Thyroid gland (tissue), 4 donors: ENCODE data around the gene TASOR2. TPM values are rescaled to one million over a fixed set of nuclear protein-coding genes. Genes with fewer than 3 reads are reported as not detected.

Experiments used
- DNase-seq, 2 donors: peaks; one replicate each; pipeline ENCODE4 v3.0.0-alpha.2; 2019
- H3K27ac ChIP-seq, 3 donors: fragments of 200-600 bp; sonication (generic); 1 replicate in 2 of 3; 2 replicates in 1 of 3; pipeline ENCODE4 v1.5.1; 2016 to 2019; ENCODE audit warnings: mild to moderate bottlenecking in 1 of 3, moderate library complexity in 1 of 3
- H3K27me3 ChIP-seq: fragments of 200-600 bp; sonication (generic); one replicate; pipeline ENCODE4 v1.5.1; 2019
- H3K36me3 ChIP-seq, 2 donors: fragments of 200-600 bp; sonication (generic); one replicate each; pipeline ENCODE4 v1.5.1; 2016 to 2019
- H3K4me1 ChIP-seq, 2 donors: fragments of 200-600 bp; sonication (generic); one replicate each; pipeline ENCODE4 v1.5.1; 2017 to 2019
- H3K4me3 ChIP-seq, 3 donors: fragments of 200-600 bp; sonication (generic); replicated peaks in 1 of 3; 1 replicate in 2 of 3; 2 replicates in 1 of 3; pipeline ENCODE4 v1.5.1; 2016; ENCODE audit warnings: mild to moderate bottlenecking in 1 of 3
- H3K9me3 ChIP-seq: fragments of 200-600 bp; sonication (generic); one replicate; pipeline ENCODE4 v1.5.1; 2017
- POLR2A ChIP-seq, 2 donors: fragments of 450-650 bp; IDR thresholded peaks; one replicate each; pipeline ENCODE4 v1.6.1; 2017; ENCODE audit warnings: antibody characterized with exemption in 2 of 2, mild to moderate bottlenecking in 2 of 2, moderate library complexity in 1 of 2
- WGBS, 2 donors: methylation state at CpG; one replicate each; pipeline ENCODE4 v1.1.5; 2017; 5-methylcytosine and 5-hydroxymethylcytosine counted together
- intact Hi-C: fragments of 100-400 bp; cut with DNase I; formaldehyde crosslinking; loops from one replicate; pipeline ENCODE4 v1.15.1; 2023
- total RNA-seq, 4 donors: library from RNA; depleted of rRNA; stranded (reverse); fragments of >200 nt; gene quantifications; one replicate each; pipeline ENCODE4 v1.2.3, GENCODE V29; 2016
- TF ChIP-seq, protein P1 (sequence below), 6 experiments: fragments of 200-600 bp in 3 of 6; fragments of 450-650 bp in 3 of 6; sonication (generic) in 3 of 6; IDR thresholded peaks; one replicate each; pipeline ENCODE4 v1.5.1; 2016 to 2019; ENCODE audit warnings: antibody characterized with exemption in 6 of 6, mild to moderate bottlenecking in 2 of 6, inconsistent platforms in 1 of 6, moderate library complexity in 1 of 6

TASOR2 gene
- total RNA-seq, result 100 to 1,000 TPM in 1 of 4 donors, 10 to 100 TPM in 3; 73.2 to 132 (median 96.3) TPM

DNA sequence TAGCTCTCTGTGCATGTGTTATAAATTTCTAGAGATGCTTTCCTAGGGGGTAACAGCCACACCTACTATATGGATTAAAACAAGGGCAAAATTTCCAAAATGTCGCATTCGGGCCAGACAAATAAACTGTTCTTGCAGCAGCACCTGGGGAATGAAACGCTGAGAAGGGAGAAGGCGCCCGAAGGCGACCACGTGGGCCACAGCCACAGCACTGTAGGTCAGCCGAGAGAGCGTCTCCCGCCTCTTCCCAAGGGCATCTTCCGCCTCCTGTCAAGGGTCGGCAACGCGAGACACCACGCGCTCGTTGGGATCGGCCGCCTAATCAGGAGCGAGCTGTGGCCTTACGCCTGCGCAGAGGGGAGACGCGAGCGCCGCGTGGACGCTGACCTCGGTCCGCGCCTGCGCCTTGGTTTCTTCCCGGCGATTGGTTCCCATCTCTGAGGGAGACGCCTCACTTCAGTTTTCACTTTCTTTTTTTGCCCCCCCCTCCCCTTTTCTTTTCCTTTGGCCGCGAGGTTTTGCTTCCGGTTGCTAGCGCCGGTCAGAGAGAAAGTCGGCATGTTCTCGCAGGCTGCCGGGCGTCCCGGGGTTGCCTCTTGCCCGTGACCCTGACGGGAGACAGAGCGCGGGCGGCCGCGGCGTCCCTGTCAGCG lies at the start of gene TASOR2:
TASOR2 (plus strand) TSS at position 521 of the 653 bp plus-strand sequence. CDS start 35,805 bp downstream, outside the sequence.
- Histone ChIP-seq H3K27me3 (no peaks in the 10 kb centered on the region), H3K4me3 (peak within 1 kb of the TSS; percentile 76 to 98 (median 96)), H3K9me3 (no peaks in the 10 kb centered on the region), H3K27ac (peak within 1 kb of the TSS; percentile 50 to 86 (median 71)), H3K4me1 (peaks cover 4 to 14% of the 10 kb centered on the region in 2 donors), H3K36me3 (no peaks in the 10 kb centered on the region)
- intact Hi-C loops, result loop anchor here (10.0 kb wide), 1 partner anchor 130 kb away; the partner anchor contains the start of gene GDI2
- TF ChIP-seq, protein P1, sequence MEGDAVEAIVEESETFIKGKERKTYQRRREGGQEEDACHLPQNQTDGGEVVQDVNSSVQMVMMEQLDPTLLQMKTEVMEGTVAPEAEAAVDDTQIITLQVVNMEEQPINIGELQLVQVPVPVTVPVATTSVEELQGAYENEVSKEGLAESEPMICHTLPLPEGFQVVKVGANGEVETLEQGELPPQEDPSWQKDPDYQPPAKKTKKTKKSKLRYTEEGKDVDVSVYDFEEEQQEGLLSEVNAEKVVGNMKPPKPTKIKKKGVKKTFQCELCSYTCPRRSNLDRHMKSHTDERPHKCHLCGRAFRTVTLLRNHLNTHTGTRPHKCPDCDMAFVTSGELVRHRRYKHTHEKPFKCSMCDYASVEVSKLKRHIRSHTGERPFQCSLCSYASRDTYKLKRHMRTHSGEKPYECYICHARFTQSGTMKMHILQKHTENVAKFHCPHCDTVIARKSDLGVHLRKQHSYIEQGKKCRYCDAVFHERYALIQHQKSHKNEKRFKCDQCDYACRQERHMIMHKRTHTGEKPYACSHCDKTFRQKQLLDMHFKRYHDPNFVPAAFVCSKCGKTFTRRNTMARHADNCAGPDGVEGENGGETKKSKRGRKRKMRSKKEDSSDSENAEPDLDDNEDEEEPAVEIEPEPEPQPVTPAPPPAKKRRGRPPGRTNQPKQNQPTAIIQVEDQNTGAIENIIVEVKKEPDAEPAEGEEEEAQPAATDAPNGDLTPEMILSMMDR (IDR thresholded peaks at IDR 0.05), result no peak
- TF ChIP-seq POLR2A (IDR thresholded peaks at IDR 0.05), result peak in 1 of 2 donors; percentile 58
- WGBS, 2 donors, result 2% methylated on average over 19 to 48 of the region's 54 CpGs
- DNase-seq, result peak; percentile 98 to 99

GRCh38 chr10:5634918-5635317 lies 49.7 kb upstream of the TASOR2 start:
- peaks cover 0 to 10% of the 10 kb centered on the region in 2 donors for H3K4me1 ChIP-seq
- intact Hi-C loops, result no loop called here
- H3K9me3 ChIP-seq, result no peaks in the 10 kb centered on the region
- no peak overlapping the region for H3K4me3 ChIP-seq
- 96% methylated on average over 7 of the region's 7 CpGs for WGBS, 2 donors
- H3K36me3 ChIP-seq, result peaks cover 4 to 9% of the 10 kb centered on the region in 2 donors
- DNase-seq, result no peak
- H3K27me3 ChIP-seq, result no peaks in the 10 kb centered on the region
- TF ChIP-seq, protein P1 (IDR thresholded peaks at IDR 0.05), result no peak
- TF ChIP-seq POLR2A (IDR thresholded peaks at IDR 0.05), result no peak
- no peak overlapping the region for H3K27ac ChIP-seq

GRCh38 chr10:5638494-5638893 lies 46.1 kb upstream of the TASOR2 start:
- 96 to 97% methylated on average over 10 of the region's 10 CpGs for WGBS, 2 donors
- no peak for TF ChIP-seq POLR2A (IDR thresholded peaks at IDR 0.05)
- TF ChIP-seq, protein P1 (IDR thresholded peaks at IDR 0.05), result no peak
- H3K36me3 ChIP-seq, result peaks cover 20 to 25% of the 10 kb centered on the region in 2 donors

DNA sequence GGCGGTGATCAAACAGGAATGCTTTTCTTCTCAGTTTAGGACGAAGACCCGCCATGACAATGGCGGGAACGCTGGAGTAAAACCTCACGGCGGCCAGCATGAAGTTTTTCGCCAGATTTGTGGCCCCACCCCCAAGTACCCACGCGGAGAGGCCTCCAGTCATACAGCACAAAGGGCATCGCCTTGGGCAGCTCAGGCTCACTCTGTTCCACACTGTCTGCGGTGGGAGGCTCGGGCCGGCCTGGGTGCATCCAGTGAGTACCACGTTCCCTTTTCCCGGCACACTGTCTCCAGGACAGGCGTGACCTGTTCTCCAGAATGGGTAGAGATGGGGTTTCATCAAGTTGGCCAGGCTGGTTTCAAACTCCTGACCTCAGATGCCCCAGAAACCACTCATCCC lies 45.6 kb upstream of the TASOR2 start:
- Histone ChIP-seq H3K36me3 (peaks cover 20 to 25% of the 10 kb centered on the region in 2 donors), H3K27me3 (no peaks in the 10 kb centered on the region), H3K4me1 (peaks cover 0 to 4% of the 10 kb centered on the region in 2 donors), H3K27ac (no peak overlapping the region), H3K9me3 (no peaks in the 10 kb centered on the region), H3K4me3 (no peak overlapping the region)
- WGBS, 2 donors, result 95 to 97% methylated on average over 17 of the region's 17 CpGs
- TF ChIP-seq, protein P1 (IDR thresholded peaks at IDR 0.05), result no peak
- TF ChIP-seq POLR2A (IDR thresholded peaks at IDR 0.05), result no peak
- DNase-seq, result no peak
- intact Hi-C loops, result no loop called here

More at GRCh38 chr10:5638494-5638893, 46.1 kb upstream of the TASOR2 start:
- Histone ChIP-seq H3K27me3 (no peaks in the 10 kb centered on the region), H3K27ac (no peak overlapping the region), H3K4me3 (no peak overlapping the region), H3K4me1 (no peaks in the 10 kb centered on the region), H3K9me3 (no peaks in the 10 kb centered on the region)
- intact Hi-C loops, result no loop called here
- DNase-seq, result no peak

DNA sequence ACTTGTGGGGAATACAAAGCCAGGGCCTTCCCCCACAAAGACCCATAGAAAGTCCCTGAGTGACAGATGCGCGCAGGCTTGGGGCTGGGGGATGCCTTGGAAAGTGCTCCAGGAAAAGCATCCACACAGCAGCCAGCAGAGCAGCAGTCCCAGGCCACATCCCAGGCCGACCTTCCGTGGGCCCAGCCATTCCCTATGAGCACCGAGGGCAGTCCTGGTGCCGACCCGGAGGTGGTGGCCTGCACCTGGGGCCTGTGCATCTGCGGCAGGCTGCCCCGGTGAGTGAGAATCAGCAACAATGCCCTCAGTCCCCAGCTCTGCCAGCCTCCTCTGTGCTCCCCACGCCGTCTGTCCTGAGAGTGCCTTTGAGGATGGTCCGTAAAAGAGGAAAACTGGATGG lies 44.6 kb upstream of the TASOR2 start:
- intact Hi-C loops, result no loop called here
- Histone ChIP-seq H3K27ac (no peak overlapping the region), H3K36me3 (peaks cover 20 to 25% of the 10 kb centered on the region in 2 donors), H3K9me3 (no peaks in the 10 kb centered on the region), H3K27me3 (no peaks in the 10 kb centered on the region), H3K4me3 (no peak overlapping the region), H3K4me1 (peaks cover 0 to 4% of the 10 kb centered on the region in 2 donors)
- 86 to 97% methylated on average over 6 to 12 of the region's 12 CpGs for WGBS, 2 donors
- DNase-seq, result no peak
- TF ChIP-seq, protein P1 (IDR thresholded peaks at IDR 0.05), result no peak
- TF ChIP-seq POLR2A (IDR thresholded peaks at IDR 0.05), result no peak
